Activated naive CD4-positive, alpha-beta T cell treated with anti-CD3 and anti-CD28 coated beads, Interleukin-2, amount 50 U/mL, for 72 hours (primary cell): ENCODE data around the gene PLXNA3. TPM values are rescaled to one million over a fixed set of nuclear protein-coding genes. Genes with fewer than 3 reads are reported as not detected.
A peak's percentile ranks its signal among the peaks of the same experiment; 100 is the strongest.

Source experiments
- ATAC-seq, 2 donors: fragments of 150-1000 bp; cut with Tn5 transposase; 2 replicates each; pipeline ENCODE4 v1.10.0; 2021; ENCODE audit warnings: mild to moderate bottlenecking in 2 of 2, moderate library complexity in 2 of 2
- DNase-seq, 2 donors: peaks; one replicate each; pipeline ENCODE4 v3.0.0; 2021 to 2022; ENCODE audit warnings: low spot score in 2 of 2
- H3K27ac Mint-ChIP-seq, 2 donors: one replicate each; pipeline ENCODE4 v1.8.0; 2022; ENCODE audit warnings: mild to moderate bottlenecking in 2 of 2, mixed read lengths in 2 of 2
- H3K36me3 Mint-ChIP-seq, 2 donors: one replicate each; pipeline ENCODE4 v1.8.0; 2022; ENCODE audit warnings: mixed read lengths in 2 of 2
- H3K9me3 Mint-ChIP-seq, 2 donors: one replicate each; pipeline ENCODE4 v1.8.0; 2022; ENCODE audit warnings: mixed read lengths in 2 of 2
- total RNA-seq, 2 donors: library from RNA; stranded (reverse); gene quantifications; one replicate each; pipeline ENCODE4 v1.2.3, GENCODE V29; 2022

PLXNA3 gene
- total RNA-seq, 2 donors from 2014 or later, result 37.2 to 40.4 TPM

- H3K27ac Mint-ChIP-seq, result no peak overlapping the region
- no peaks in the 10 kb centered on the region for H3K36me3 Mint-ChIP-seq
- ATAC-seq, result no peak
Observed at GRCh38 chrX:154502098-154502497, 44.0 kb downstream of the PLXNA3 start.

GRCh38 chrX:154502989-154503388 is 44.9 kb downstream of the PLXNA3 start:
- DNase-seq, result no peak

More at GRCh38 chrX:154502098-154502497, 44.0 kb downstream of the PLXNA3 start:
- DNase-seq, result no peak
- no peaks in the 10 kb centered on the region for H3K9me3 Mint-ChIP-seq

DNA sequence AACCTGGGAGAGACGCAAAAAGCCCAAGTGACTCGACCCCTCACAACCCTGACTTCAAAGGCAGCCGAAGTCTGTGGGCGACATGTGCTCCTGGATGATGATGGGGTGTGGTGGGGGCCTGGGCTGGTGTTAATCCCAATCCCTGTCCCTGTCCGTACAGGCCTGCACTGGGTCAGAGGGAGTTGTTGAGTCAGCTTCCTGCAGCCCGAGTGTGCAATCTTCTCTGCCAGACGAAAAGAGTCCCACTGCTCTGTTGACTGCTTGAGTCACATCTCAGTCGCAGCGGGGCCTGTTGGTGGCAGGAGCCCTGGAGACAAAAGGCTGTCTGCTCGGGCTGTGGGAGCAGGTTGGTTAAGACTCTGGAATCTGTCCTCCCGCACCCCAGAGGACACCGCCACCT is 47.7 kb downstream of the PLXNA3 start:
- DNase-seq (no peak), ATAC-seq (no peak)
- H3K9me3 Mint-ChIP-seq, result no peaks in the 10 kb centered on the region
- no peak overlapping the region for H3K27ac Mint-ChIP-seq
- peaks cover 7 to 10% of the 10 kb centered on the region in 2 donors for H3K36me3 Mint-ChIP-seq

More at GRCh38 chrX:154502989-154503388, 44.9 kb downstream of the PLXNA3 start:
- no peak overlapping the region for H3K27ac Mint-ChIP-seq
- ATAC-seq, result peak in 1 of 2 donors; percentile 26
- H3K9me3 Mint-ChIP-seq, result no peaks in the 10 kb centered on the region
- no peaks in the 10 kb centered on the region for H3K36me3 Mint-ChIP-seq

GRCh38 chrX:154506483-154507332 is 48.6 kb downstream of the PLXNA3 start:
- DNase-seq, result no peak
- Mint-ChIP-seq H3K36me3 (peaks cover 7 to 10% of the 10 kb centered on the region in 2 donors), H3K27ac (no peak overlapping the region), H3K9me3 (no peaks in the 10 kb centered on the region)
- no peak for ATAC-seq

- no peak for DNase-seq
- no peaks in the 10 kb centered on the region for H3K9me3 Mint-ChIP-seq
- H3K36me3 Mint-ChIP-seq, result peaks cover 7 to 10% of the 10 kb centered on the region in 2 donors
- H3K27ac Mint-ChIP-seq, result no peak overlapping the region
- no peak for ATAC-seq
Observed at GRCh38 chrX:154507673-154508383, 49.7 kb downstream of the PLXNA3 start.

DNA sequence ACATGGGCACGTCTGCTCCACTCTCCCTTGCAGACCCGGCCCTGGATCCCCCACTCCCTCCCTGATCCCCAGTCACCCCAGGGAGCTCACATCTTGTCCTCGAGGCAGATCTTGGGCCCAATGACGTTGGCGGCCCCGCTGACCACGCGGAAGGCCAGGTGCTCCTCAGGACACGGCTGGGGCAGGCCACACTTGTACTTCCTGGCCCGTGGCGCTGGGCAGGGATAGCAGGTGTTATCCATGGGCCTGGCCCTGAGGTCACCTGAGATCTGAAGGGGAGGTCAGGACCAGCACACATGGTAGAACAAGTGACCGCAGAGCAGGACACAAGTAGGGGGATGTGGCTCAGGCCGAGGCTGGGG is 50.3 kb downstream of the PLXNA3 start:
- Mint-ChIP-seq H3K36me3 (peaks cover 7 to 10% of the 10 kb centered on the region in 2 donors), H3K27ac (peak overlapping the region; percentile 32 to 72), H3K9me3 (no peaks in the 10 kb centered on the region)
- DNase-seq (no peak), ATAC-seq (no peak)

DNA sequence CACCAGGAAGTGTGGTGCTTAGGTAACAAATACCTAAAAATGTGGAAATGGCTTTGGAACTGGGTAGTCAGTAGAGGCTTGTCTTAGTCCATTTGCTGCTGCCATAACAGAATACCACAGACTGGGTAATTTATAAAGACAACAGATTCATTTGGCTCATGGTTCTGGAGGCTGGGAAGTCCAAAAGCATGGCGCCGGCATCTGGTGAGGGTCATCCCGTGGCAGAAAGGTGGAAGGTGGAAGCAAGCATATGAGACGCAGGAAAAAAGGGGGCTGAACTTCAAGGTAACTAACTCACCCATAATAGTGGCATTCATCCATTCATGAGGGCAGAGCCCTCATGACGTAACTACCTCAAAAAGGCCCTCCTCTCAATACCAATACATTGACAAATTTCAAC is 51.4 kb downstream of the PLXNA3 start:
- ATAC-seq (no peak), DNase-seq (no peak)
- Mint-ChIP-seq H3K9me3 (no peaks in the 10 kb centered on the region), H3K27ac (peak overlapping the region in 1 of 2 donors; percentile 32), H3K36me3 (peaks cover 10 to 15% of the 10 kb centered on the region in 2 donors)

DNA sequence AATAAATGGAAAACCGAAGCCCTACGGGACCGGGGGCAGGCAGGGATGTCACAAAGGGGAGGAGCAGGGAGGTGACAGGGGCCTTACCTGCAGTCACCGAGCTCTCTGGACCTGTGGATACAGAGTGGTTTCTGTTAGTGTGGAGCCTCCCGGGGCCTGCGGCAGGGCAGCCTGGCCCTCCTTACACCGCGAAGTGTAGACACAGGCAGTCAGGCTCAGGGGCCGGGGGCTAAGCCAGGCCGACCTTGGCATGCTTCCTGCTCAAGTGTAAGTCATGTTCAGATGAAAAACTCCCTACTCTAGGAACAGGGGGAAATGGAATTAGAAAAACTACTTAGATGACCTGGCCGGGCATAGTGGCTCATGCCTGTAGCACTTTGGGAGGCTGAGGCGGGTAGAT is 53.7 kb downstream of the PLXNA3 start:
- H3K9me3 Mint-ChIP-seq, result no peaks in the 10 kb centered on the region
- DNase-seq (no peak), ATAC-seq (no peak)
- H3K27ac Mint-ChIP-seq, result peak overlapping the region; percentile 55
- H3K36me3 Mint-ChIP-seq, result peaks cover 16 to 21% of the 10 kb centered on the region in 2 donors

DNA sequence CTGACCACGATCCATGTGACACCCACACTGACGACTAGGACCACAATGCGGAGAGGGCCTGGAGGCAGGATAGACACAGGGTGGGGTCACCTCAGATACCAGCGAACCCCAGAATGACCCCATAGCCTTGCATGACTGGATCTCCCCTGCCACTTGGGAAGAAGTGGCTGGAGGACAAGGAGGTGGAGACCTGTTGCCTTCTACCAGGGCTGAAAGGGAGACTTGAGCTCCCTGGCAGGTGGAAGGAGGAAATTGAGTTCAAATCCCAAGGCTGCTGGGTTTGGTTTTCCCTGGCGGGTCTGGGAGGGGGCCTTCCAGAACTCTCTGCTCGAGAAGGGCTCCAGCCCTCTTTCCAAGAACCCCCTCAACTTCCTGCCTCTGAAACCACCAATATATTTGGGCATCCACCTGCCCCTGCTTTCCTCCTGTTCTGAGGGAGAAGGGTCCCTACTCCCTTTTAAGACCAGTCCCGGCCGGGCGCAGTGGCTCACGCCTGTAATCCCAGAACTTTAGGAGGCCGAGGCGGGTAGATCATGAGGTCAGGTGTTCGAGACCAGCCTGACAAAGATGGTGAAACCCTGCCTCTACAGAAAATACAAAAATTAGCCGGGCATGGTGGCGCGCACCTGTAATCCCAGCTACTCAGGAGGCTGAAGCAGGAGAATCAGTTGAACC is 54.9 kb downstream of the PLXNA3 start:
- H3K9me3 Mint-ChIP-seq, result no peaks in the 10 kb centered on the region
- DNase-seq (no peak), ATAC-seq (no peak)
- H3K36me3 Mint-ChIP-seq, result peaks cover 16 to 21% of the 10 kb centered on the region in 2 donors
- H3K27ac Mint-ChIP-seq, result peak overlapping the region in 1 of 2 donors; percentile 80

- DNase-seq (no peak), ATAC-seq (peak in 1 of 2 donors; percentile 19)
- H3K27ac Mint-ChIP-seq, result peak overlapping the region; percentile 39 to 80
- peaks cover 16 to 21% of the 10 kb centered on the region in 2 donors for H3K36me3 Mint-ChIP-seq
- H3K9me3 Mint-ChIP-seq, result no peaks in the 10 kb centered on the region
Observed at GRCh38 chrX:154513716-154514115, 55.6 kb downstream of the PLXNA3 start.

GRCh38 chrX:154515090-154515965 is 57.2 kb downstream of the PLXNA3 start:
- H3K9me3 Mint-ChIP-seq, result no peaks in the 10 kb centered on the region
- ATAC-seq, result peak in 1 of 2 donors; percentile 21
- peaks cover 6 to 14% of the 10 kb centered on the region in 2 donors for H3K36me3 Mint-ChIP-seq
- H3K27ac Mint-ChIP-seq, result peak overlapping the region; percentile 68 to 88
- DNase-seq, result peak in 1 of 2 donors; percentile 22

GRCh38 chrX:154515966-154516655 is 58.0 kb downstream of the PLXNA3 start, which contains the start of gene FAM3A:
Gene FAM3A (minus strand): TSS chrX:154516232. CDS start chrX:154515772, 460 bp downstream.
- peak within 1 kb of the TSS; percentile 88 to 92 for H3K27ac Mint-ChIP-seq
- peaks cover 6 to 14% of the 10 kb centered on the region in 2 donors for H3K36me3 Mint-ChIP-seq
- DNase-seq (peak; percentile 90), ATAC-seq (peak; percentile 90 to 98)
- no peaks in the 10 kb centered on the region for H3K9me3 Mint-ChIP-seq

- peak overlapping the region; percentile 88 to 92 for H3K27ac Mint-ChIP-seq
- ATAC-seq (no peak), DNase-seq (no peak)
- peaks cover 6 to 14% of the 10 kb centered on the region in 2 donors for H3K36me3 Mint-ChIP-seq
- H3K9me3 Mint-ChIP-seq, result no peaks in the 10 kb centered on the region
Observed at GRCh38 chrX:154516656-154517100, 58.6 kb downstream of the PLXNA3 start.

DNA sequence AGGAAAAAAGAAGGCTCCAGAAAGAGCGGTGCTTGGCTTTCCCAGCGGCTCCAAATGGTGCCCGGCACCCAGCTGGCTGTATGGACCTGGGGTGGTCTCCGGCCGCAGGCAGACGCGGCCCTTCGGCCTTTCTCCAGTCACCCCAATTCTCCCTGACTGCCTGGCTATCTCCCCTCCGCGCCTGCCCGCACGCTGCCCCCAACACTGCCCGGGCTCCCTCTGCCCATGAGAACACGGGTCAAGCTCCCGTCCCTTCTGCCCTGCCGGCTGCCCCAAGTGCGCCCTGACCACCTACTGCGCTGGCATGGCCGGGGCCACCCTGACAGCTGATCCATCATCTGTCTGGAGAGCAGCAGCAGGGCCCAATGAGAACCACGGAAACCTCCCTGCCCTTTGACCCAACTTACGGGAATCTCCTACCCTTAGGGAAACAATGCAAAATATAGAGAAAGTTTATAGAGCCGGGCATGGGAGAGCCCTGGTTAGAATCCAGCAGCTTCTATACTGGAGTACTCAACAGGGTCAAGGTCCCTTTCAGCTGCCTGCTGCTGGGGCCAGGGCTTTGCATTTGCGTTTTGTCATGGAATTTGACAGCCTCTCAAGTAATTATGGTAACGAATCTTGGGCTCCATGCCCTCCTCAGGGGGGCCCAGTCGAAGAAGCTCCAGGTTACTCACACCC is 59.2 kb downstream of the PLXNA3 start:
- Mint-ChIP-seq H3K9me3 (no peaks in the 10 kb centered on the region), H3K27ac (no peak overlapping the region), H3K36me3 (peaks cover 6 to 14% of the 10 kb centered on the region in 2 donors)
- DNase-seq (no peak), ATAC-seq (no peak)

GRCh38 chrX:154519389-154519788 is 61.3 kb downstream of the PLXNA3 start:
- DNase-seq (no peak), ATAC-seq (no peak)
- Mint-ChIP-seq H3K27ac (no peak overlapping the region), H3K36me3 (peaks cover 6% of the 10 kb centered on the region in 2 donors), H3K9me3 (no peaks in the 10 kb centered on the region)
